Heart left ventricle (tissue), 13 donors: ENCODE results near the gene TANGO2.

Source experiments
- CTCF ChIP-seq, 12 donors: fragments of 200-600 bp; sonication (generic) in 4 of 12; IDR thresholded peaks; one replicate each; pipeline versions ENCODE4 v1.5.0 to v1.8.0; 2018 to 2022; ENCODE audit warnings: antibody characterized with exemption in 12 of 12, mild to moderate bottlenecking in 5 of 12
- POLR2A ChIP-seq, 2 donors: fragments of 450-650 bp; IDR thresholded peaks; one replicate each; pipeline ENCODE4 v1.6.1; 2017; ENCODE audit warnings: antibody characterized with exemption in 2 of 2, mild to moderate bottlenecking in 2 of 2, moderate library complexity in 2 of 2
- donor health status: ischemic (EF 13 %, LVEDD 7.1; RV severe dilation, severe dysfunction).
- donor health status: DM: no; HTN: yes; CAD: no.
- donor health status: DM: no; HTN: no; CAD: no.
- donor health status: ischemic (EF 25% LVEDD 6.9; RV normal size, moderate dysfunction).
- donor health status: ischemic (EF 25% LVEDD 5.7; RV mildly dilated, moderate dysfunction).
- donor health status: ischemic (EF 35%, LVEDD 5.7; RV mildly dilated, moderate dysfunction).
- donor health status: nonischemic (EF 11% LVEDD 7.7; RV severe dilation, severe dysfunction).
- donor health status: DM: yes; HTN: yes; CAD: no.
- donor health status: PGD.
- donor health status: ischemic (EF 29% LVEDD 5.4; RV normal size, mild dysfunction).
- donor health status: nonischemic (EF 23%, LVEDD 6.1; RV moderate dilation, normal function).

- peak; percentile 64 to 98 (median 86) for TF ChIP-seq CTCF (IDR thresholded peaks at IDR 0.05)
- no peak for TF ChIP-seq POLR2A (IDR thresholded peaks at IDR 0.05)
Measured at GRCh38 chr22:20013382-20013871, 7.5 kb upstream of the TANGO2 start.
